CMK (cell line): ENCODE measurements around the gene MCF2L2.
"Not testable (repeated sequence)": the region's sequence is repeated elsewhere in the genome, so short reads cannot be mapped to it uniquely, and the experiment has no call there.

Experiments used
- DNase-seq: peaks from one replicate; pipeline ENCODE4 v3.0.0-alpha.2; 2010; ENCODE audit warnings: low read depth

MCF2L2 gene

GRCh38 chr3:183444748-183445147, 16.3 kb upstream of the MCF2L2 start:
- no peak for DNase-seq

GRCh38 chr3:183443395-183444385, 15.3 kb upstream of the MCF2L2 start:
- no peak for DNase-seq

- DNase-seq, result no peak
Measured at GRCh38 chr3:183442994-183443393, 14.6 kb upstream of the MCF2L2 start.

GRCh38 chr3:183440521-183440920, 12.1 kb upstream of the MCF2L2 start:
- DNase-seq, result not testable (repeated sequence)

- no peak for DNase-seq
Measured at GRCh38 chr3:183439515-183439914, 11.1 kb upstream of the MCF2L2 start.

- DNase-seq, result no peak
Measured at GRCh38 chr3:183438735-183439134, 10.3 kb upstream of the MCF2L2 start.

GRCh38 chr3:183437666-183438564, 9.5 kb upstream of the MCF2L2 start:
- no peak for DNase-seq

GRCh38 chr3:183437061-183437460, 8.6 kb upstream of the MCF2L2 start:
- DNase-seq, result no peak

- no peak for DNase-seq
Measured at GRCh38 chr3:183435661-183436060, 7.2 kb upstream of the MCF2L2 start.

- no peak for DNase-seq
Measured at GRCh38 chr3:183434992-183435391, 6.6 kb upstream of the MCF2L2 start.

GRCh38 chr3:183434503-183434902, 6.1 kb upstream of the MCF2L2 start:
- DNase-seq, result no peak

- no peak for DNase-seq
Measured at GRCh38 chr3:183430325-183430957, 2.0 kb upstream of the MCF2L2 start.

GRCh38 chr3:183427876-183428446, 458 bp downstream of the MCF2L2 start:
- DNase-seq, result no peak

GRCh38 chr3:183427196-183427875, 1.1 kb downstream of the MCF2L2 start:
- DNase-seq, result no peak

GRCh38 chr3:183418807-183419206, 9.6 kb downstream of the MCF2L2 start:
- DNase-seq, result not testable (repeated sequence)

GRCh38 chr3:183411216-183411922, 17.1 kb downstream of the MCF2L2 start:
- no peak for DNase-seq

- no peak for DNase-seq
Measured at GRCh38 chr3:183410759-183411158, 17.7 kb downstream of the MCF2L2 start.

- no peak for DNase-seq
Measured at GRCh38 chr3:183410280-183410679, 18.1 kb downstream of the MCF2L2 start.

- DNase-seq, result no peak
Measured at GRCh38 chr3:183409219-183409618, 19.2 kb downstream of the MCF2L2 start.

GRCh38 chr3:183401678-183402077, 26.7 kb downstream of the MCF2L2 start:
- DNase-seq, result no peak

- no peak for DNase-seq
Measured at GRCh38 chr3:183400352-183400751, 28.1 kb downstream of the MCF2L2 start.
